H1 (cell line): Measurements from ENCODE around the gene GRAMD1B. TPM values are rescaled to one million over a fixed set of nuclear protein-coding genes. Genes with fewer than 3 reads are reported as not detected.

ENCODE experiments used
- CTCF ChIA-PET: fragments of 300-600 bp; sonication (Branson Sonifier 250); formaldehyde crosslinking; loops from one replicate; lab custom pipeline; 2021; ENCODE audit not compliant: partially characterized antibody; lab: Charles Lee
- POLR2A ChIA-PET: fragments of 300-600 bp; sonication (Branson Sonifier 250); formaldehyde crosslinking; loops from one replicate; lab custom pipeline; 2021; ENCODE audit warnings: inconsistent platforms; ENCODE audit not compliant: partially characterized antibody; lab: Charles Lee
- DNase-seq, 2 experiments: peaks; one replicate each; pipeline versions ENCODE4 v3.0.0 to v3.0.0-alpha.2; 2010 to 2022; ENCODE audit warnings: low spot score in 2 of 2, low read depth in 1 of 2, mixed read lengths in 1 of 2
- FAIRE-seq: peaks from 2 replicates; lab custom pipeline; 2011; peaks lifted over from hg19 to GRCh38; lab: Jason Lieb, UNC
- H2AFZ ChIP-seq: 2 replicates; pipeline ENCODE4 v1.8.1; 2012; ENCODE audit warnings: low read length, inconsistent platforms
- H2AK5ac ChIP-seq: 2 replicates; pipeline ENCODE4 v1.6.1; 2013; ENCODE audit warnings: low read depth, low read length
- H2BK120ac ChIP-seq: replicated peaks from 2 replicates; pipeline ENCODE3; 2013; ENCODE audit warnings: low read depth, low read length, inconsistent platforms
- H2BK12ac ChIP-seq: 2 replicates; pipeline ENCODE4 v1.6.1; 2013; ENCODE audit warnings: low read depth, low read length
- H2BK15ac ChIP-seq: 2 replicates; pipeline ENCODE4 v1.6.1; 2013; ENCODE audit warnings: low read length
- H2BK20ac ChIP-seq: 2 replicates; pipeline ENCODE4 v1.6.1; 2013; ENCODE audit warnings: low read length
- H2BK5ac ChIP-seq: 2 replicates; pipeline ENCODE4 v1.6.1; 2013; ENCODE audit warnings: low read depth, low read length
- H3K14ac ChIP-seq: 2 replicates; pipeline ENCODE4 v1.6.1; 2013; ENCODE audit warnings: inconsistent platforms; ENCODE audit not compliant: insufficient read length
- H3K18ac ChIP-seq: 2 replicates; pipeline ENCODE4 v1.6.1; 2013; ENCODE audit warnings: low read length; ENCODE audit errors: extremely low read depth
- H3K23ac ChIP-seq: 2 replicates; pipeline ENCODE4 v1.6.1; 2013; ENCODE audit warnings: inconsistent platforms; ENCODE audit not compliant: insufficient read length
- H3K23me2 ChIP-seq: 2 replicates; pipeline ENCODE4 v1.6.1; 2013; ENCODE audit warnings: low read depth, low read length
- H3K27ac ChIP-seq: 2 replicates; pipeline ENCODE4 v1.6.1; 2011; ENCODE audit warnings: low read depth, low read length, inconsistent platforms
- H3K27me3 ChIP-seq, 4 experiments: replicated peaks in 1 of 4; 1 replicate in 1 of 4; 2 replicates in 3 of 4; pipeline versions ENCODE4 v1.6.1 to v1.8.1; 2011 to 2013; ENCODE audit warnings: low read length in 3 of 4, mild to moderate bottlenecking in 3 of 4, inconsistent platforms in 2 of 4, mixed read lengths in 2 of 4, moderate library complexity in 1 of 4; ENCODE audit not compliant: control insufficient read depth in 3 of 4, insufficient read depth in 3 of 4; ENCODE audit errors: extremely low read depth in 1 of 4
- H3K36me3 ChIP-seq, 4 experiments: 2 replicates each; pipeline versions ENCODE4 v1.6.1 to v1.8.1; 2011 to 2013; ENCODE audit warnings: mild to moderate bottlenecking in 4 of 4, low read length in 3 of 4, moderate library complexity in 2 of 4, control low read depth in 1 of 4, inconsistent platforms in 1 of 4; ENCODE audit not compliant: insufficient read depth in 4 of 4, control insufficient read depth in 2 of 4
- H3K4ac ChIP-seq: replicated peaks from 2 replicates; pipeline ENCODE3; 2013; ENCODE audit warnings: low read length, low read depth, mixed read lengths, inconsistent platforms; ENCODE audit not compliant: insufficient read length
- H3K4me1 ChIP-seq, 4 experiments: replicated peaks in 1 of 4; 1 replicate in 1 of 4; 2 replicates in 3 of 4; pipeline versions ENCODE4 v1.6.1 to v1.8.1; 2011 to 2013; ENCODE audit warnings: low read length in 3 of 4, inconsistent platforms in 2 of 4, mixed read lengths in 1 of 4; ENCODE audit not compliant: insufficient read depth in 4 of 4, control insufficient read depth in 3 of 4
- H3K4me2 ChIP-seq, 2 experiments: 2 replicates each; pipeline versions ENCODE4 v1.6.1 to v1.8.1; 2011 to 2013; ENCODE audit warnings: low read depth in 2 of 2, low read length in 2 of 2, control low read depth in 1 of 2, inconsistent platforms in 1 of 2, mild to moderate bottlenecking in 1 of 2; ENCODE audit not compliant: insufficient read depth in 1 of 2
- H3K4me3 ChIP-seq, 4 experiments: fragments of 200-600, 300-600 bp in 1 of 4; sonication (generic), shearing (Covaris generic), sonication (Bioruptor Twin) in 1 of 4; 2 replicates each; pipeline versions ENCODE4 v1.5.1 to v1.8.1; 2011 to 2016; ENCODE audit warnings: low read length in 4 of 4, low read depth in 3 of 4, control low read depth in 2 of 4, inconsistent platforms in 2 of 4, mild to moderate bottlenecking in 2 of 4, mixed read lengths in 1 of 4, moderate library complexity in 1 of 4; ENCODE audit not compliant: insufficient read depth in 2 of 4; ENCODE audit errors: extremely low read depth in 1 of 4
- H3K56ac ChIP-seq: replicated peaks from 2 replicates; pipeline ENCODE3; 2013; ENCODE audit warnings: low read depth, mild to moderate bottlenecking, mixed read lengths, low read length, inconsistent platforms; ENCODE audit not compliant: insufficient read length
- H3K79me1 ChIP-seq: 2 replicates; pipeline ENCODE4 v1.6.1; 2013; ENCODE audit warnings: low read depth, low read length, control low read depth
- H3K79me2 ChIP-seq, 2 experiments: 2 replicates each; pipeline versions ENCODE4 v1.6.1 to v1.8.1; 2012 to 2013; ENCODE audit warnings: low read length in 2 of 2, mild to moderate bottlenecking in 2 of 2, inconsistent platforms in 1 of 2; ENCODE audit not compliant: insufficient read depth in 2 of 2, control insufficient read depth in 1 of 2
- H3K9ac ChIP-seq, 4 experiments: replicated peaks in 1 of 4; 1 replicate in 1 of 4; 2 replicates in 3 of 4; pipeline versions ENCODE4 v1.6.1 to v1.8.1; 2011 to 2013; ENCODE audit warnings: low read depth in 3 of 4, low read length in 3 of 4, control low read depth in 2 of 4, mild to moderate bottlenecking in 2 of 4, moderate library complexity in 2 of 4, inconsistent platforms in 1 of 4; ENCODE audit errors: extremely low read depth in 1 of 4
- H3K9me3 ChIP-seq, 2 experiments: 2 replicates each; pipeline versions ENCODE4 v1.6.1 to v1.8.1; 2012 to 2013; ENCODE audit warnings: mild to moderate bottlenecking in 2 of 2, moderate library complexity in 2 of 2, control low read depth in 1 of 2, inconsistent platforms in 1 of 2, low read depth in 1 of 2, low read length in 1 of 2, mixed read lengths in 1 of 2; ENCODE audit not compliant: insufficient read depth in 2 of 2
- H4K20me1 ChIP-seq, 2 experiments: replicated peaks in 1 of 2; 2 replicates each; pipeline versions ENCODE3 to v1.8.1; 2011 to 2013; ENCODE audit warnings: inconsistent platforms in 2 of 2, low read length in 2 of 2, mild to moderate bottlenecking in 1 of 2; ENCODE audit not compliant: insufficient read depth in 2 of 2, control insufficient read depth in 1 of 2
- H4K5ac ChIP-seq: 2 replicates; pipeline ENCODE4 v1.6.1; 2013; ENCODE audit warnings: low read length, low read depth, mixed read lengths, inconsistent platforms; ENCODE audit not compliant: insufficient read length
- H4K8ac ChIP-seq: 2 replicates; pipeline ENCODE4 v1.8.0; 2013; ENCODE audit warnings: mild to moderate bottlenecking, moderate library complexity, low read length, inconsistent platforms; ENCODE audit not compliant: insufficient read depth; ENCODE audit errors: extremely low read depth
- H4K91ac ChIP-seq: replicated peaks from 2 replicates; pipeline ENCODE3; 2013; ENCODE audit warnings: low read length, mixed read lengths, inconsistent platforms; ENCODE audit not compliant: insufficient read length
- EZH2 ChIP-seq: fragments of 200-600 bp; sonication (generic); IDR thresholded peaks from 2 replicates; pipeline ENCODE4 v1.7.1; 2012; ENCODE audit warnings: low read depth, mild to moderate bottlenecking, moderate library complexity, low read length, inconsistent platforms; ENCODE audit not compliant: severe bottlenecking
- GABPA ChIP-seq: IDR thresholded peaks from 2 replicates; pipeline ENCODE4 v1.6.1; 2011; ENCODE audit warnings: mild to moderate bottlenecking, low read length, moderate library complexity, borderline replicate concordance; ENCODE audit not compliant: insufficient read depth
- HDAC2 ChIP-seq, 2 experiments: fragments of 300-600 bp in 1 of 2; sonication (generic) in 1 of 2; IDR thresholded peaks; 2 replicates each; pipeline ENCODE4 v1.6.1; 2011 to 2012; ENCODE audit warnings: low read depth in 2 of 2, low read length in 2 of 2, mild to moderate bottlenecking in 2 of 2, moderate library complexity in 2 of 2, borderline replicate concordance in 1 of 2, inconsistent platforms in 1 of 2
- MAFK ChIP-seq: IDR thresholded peaks from 2 replicates; pipeline ENCODE4 v1.6.1; 2012; ENCODE audit warnings: low read depth, mild to moderate bottlenecking, improper control_type of control experiment, low read length
- RBBP5 ChIP-seq: IDR thresholded peaks from 2 replicates; pipeline ENCODE4 v1.7.1; 2012; ENCODE audit warnings: low read depth, mild to moderate bottlenecking, inconsistent platforms, low read length, moderate library complexity, borderline replicate concordance
- SIN3A ChIP-seq, 2 experiments: IDR thresholded peaks in 1 of 2; conservative IDR thresholded peaks in 1 of 2; 2 replicates each; pipeline ENCODE4 v1.6.1; 2011 to 2012; ENCODE audit warnings: low read length in 2 of 2, improper control_type of control experiment in 1 of 2, low read depth in 1 of 2, mild to moderate bottlenecking in 1 of 2
- SP2 ChIP-seq: IDR thresholded peaks from 2 replicates; pipeline ENCODE4 v1.6.1; 2012; ENCODE audit warnings: mild to moderate bottlenecking, low read length, inconsistent platforms
- TBP ChIP-seq: IDR thresholded peaks from 2 replicates; pipeline ENCODE4 v1.6.1; 2011; ENCODE audit warnings: low read depth, low read length, improper control_type of control experiment
- YY1 ChIP-seq: IDR thresholded peaks from 2 replicates; pipeline ENCODE4 v1.6.1; 2011; ENCODE audit warnings: low read depth, mild to moderate bottlenecking, low read length
- ZNF274 ChIP-seq: IDR thresholded peaks from 2 replicates; pipeline ENCODE4 v1.7.0; 2012; ENCODE audit warnings: low read length, borderline replicate concordance; ENCODE audit errors: extremely low read depth
- WGBS, 2 experiments: shearing (Covaris generic) in 1 of 2; methylation state at CpG; one replicate each; pipeline versions ENCODE4 v1.1.6 to v1.1.7; 2013 to 2015; ENCODE audit warnings: low lambda C conversion rate in 2 of 2, mixed read lengths in 2 of 2, inconsistent platforms in 1 of 2, low coverage in 1 of 2, missing lambda C conversion rate in 1 of 2; ENCODE audit not compliant: insufficient replicate concordance in 2 of 2, insufficient coverage in 1 of 2, insufficient read length in 1 of 2; ENCODE audit errors: extremely low coverage in 1 of 2, missing lambda C conversion rate in 1 of 2; 5-methylcytosine and 5-hydroxymethylcytosine counted together
- polyA plus RNA-seq, 7 experiments: library from polyadenylated mRNA; depleted of rRNA in 3 of 7; stranded (reverse) in 5 of 7; unstranded in 2 of 7; fragments of >200 nt in 5 of 7; fragments of 200-250 nt in 2 of 7; gene quantifications; 1 replicate in 5 of 7; 2 replicates in 1 of 7; 4 replicates in 1 of 7; pipeline versions ENCODE4 v1.2.1 to v1.2.3, GENCODE V29; 2011 to 2013; ENCODE audit warnings: missing spikeins in 2 of 7, mixed read lengths in 2 of 7
- total RNA-seq: library from RNA; stranded (reverse); fragmentation: NEBNext Ultra II Directional; extraction: Animal tissue kit (Norgen Biotek cat#: 25700); gene quantifications from 2 replicates; pipeline ENCODE4 v1.2.1, GENCODE V29; 2021
- TF ChIP-seq, protein P1 (sequence below): IDR thresholded peaks from 2 replicates; pipeline ENCODE4 v1.6.1; 2011; ENCODE audit warnings: low read depth, mild to moderate bottlenecking, low read length; ENCODE audit not compliant: insufficient read depth
- TF ChIP-seq, protein P2 (sequence below): IDR thresholded peaks from 2 replicates; pipeline ENCODE4 v1.6.1; 2012; ENCODE audit warnings: inconsistent platforms

GRAMD1B gene
- total and polyA plus RNA-seq, 2 of the 8 experiments (the other 6 are each of a cell fraction or from before 2014, with no cell fraction given): 10.1 to 21.2 TPM

DNA sequence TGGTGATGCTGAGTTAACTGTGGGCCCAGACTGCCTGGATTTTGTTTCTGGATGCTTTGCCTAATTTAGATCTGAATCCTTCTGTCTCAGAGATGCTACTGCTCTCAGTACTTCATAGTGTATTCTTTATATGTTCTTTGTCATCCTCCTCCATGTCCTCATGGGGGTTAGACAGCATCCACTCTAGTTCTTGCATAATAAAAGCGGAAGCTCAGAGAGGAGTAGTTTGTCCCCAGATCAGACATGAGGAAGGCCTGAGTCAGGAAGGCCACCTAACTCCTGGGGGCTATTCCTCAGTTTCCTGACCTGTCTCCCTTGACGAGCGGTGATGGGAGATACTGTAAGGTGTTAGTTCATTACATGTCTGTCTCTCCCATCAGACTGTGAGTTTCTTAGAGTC lies 134.2 kb downstream of the GRAMD1B start:
- Histone ChIP-seq H3K14ac (no peak overlapping the region), H2BK5ac (no peak overlapping the region), H3K4ac (no peak overlapping the region), H3K27ac (no peak overlapping the region), H4K91ac (no peak overlapping the region), H3K9ac (no peak overlapping the region), H3K36me3 (no peaks in the 10 kb centered on the region), H2BK15ac (peak overlapping the region; percentile 65; the same call in 1 of the 2 replicates), H3K4me3 (no peak overlapping the region), H3K79me1 (peaks cover 3% of the 10 kb centered on the region; the same call in 1 of the 2 replicates), H2AFZ (no peak overlapping the region), H4K20me1 (no peaks in the 10 kb centered on the region), H2BK12ac (no peak overlapping the region), H3K23ac (no peak overlapping the region), H3K4me2 (no peak overlapping the region), H2AK5ac (no peak overlapping the region), H2BK120ac (no peak overlapping the region), H3K9me3 (no peaks in the 10 kb centered on the region), H4K8ac (no peak overlapping the region), H3K18ac (no peak overlapping the region), H3K27me3 (no peaks in the 10 kb centered on the region), H3K4me1 (peaks cover 8 to 25% (median 14%) of the 10 kb centered on the region in 4 experiments), H2BK20ac (no peak overlapping the region; the same call in 1 of the 2 replicates), H3K56ac (no peak overlapping the region), H4K5ac (no peak overlapping the region), H3K23me2 (no peaks in the 10 kb centered on the region; the same call in 1 of the 2 replicates), H3K79me2 (peaks cover 3 to 4% of the 10 kb centered on the region in 2 experiments; a peak in 2 of 4 replicates)
- ChIA-PET POLR2A (no interaction called here), CTCF (interaction anchor here (0.9 to 1.9 kb wide), 3 partner anchors 10 to 16 kb away, joined by 3 to 9 read pairs (median 8); no protein-coding TSS in a partner anchor)
- FAIRE-seq (no peak), DNase-seq (no peak)
- WGBS, 2 experiments: 89% methylated on average over 3 of the region's 3 CpGs; no CpG with 5 or more reads in 1 of the 2 experiments
- TF ChIP-seq YY1: no peak
- TF ChIP-seq, protein P1, sequence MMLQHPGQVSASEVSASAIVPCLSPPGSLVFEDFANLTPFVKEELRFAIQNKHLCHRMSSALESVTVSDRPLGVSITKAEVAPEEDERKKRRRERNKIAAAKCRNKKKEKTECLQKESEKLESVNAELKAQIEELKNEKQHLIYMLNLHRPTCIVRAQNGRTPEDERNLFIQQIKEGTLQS: no peak
- TF ChIP-seq SP2: no peak
- TF ChIP-seq, protein P2, sequence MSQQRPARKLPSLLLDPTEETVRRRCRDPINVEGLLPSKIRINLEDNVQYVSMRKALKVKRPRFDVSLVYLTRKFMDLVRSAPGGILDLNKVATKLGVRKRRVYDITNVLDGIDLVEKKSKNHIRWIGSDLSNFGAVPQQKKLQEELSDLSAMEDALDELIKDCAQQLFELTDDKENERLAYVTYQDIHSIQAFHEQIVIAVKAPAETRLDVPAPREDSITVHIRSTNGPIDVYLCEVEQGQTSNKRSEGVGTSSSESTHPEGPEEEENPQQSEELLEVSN: no peak
- no peak for TF ChIP-seq EZH2
- no peak for TF ChIP-seq HDAC2 (IDR thresholded peaks at IDR 0.05; ENCODE audit: borderline replicate concordance in 1 of 2, low read depth in 2 of 2, low read length in 2 of 2)
- no peak for TF ChIP-seq RBBP5
- TF ChIP-seq MAFK: no peak
- TF ChIP-seq ZNF274: no peak
- TF ChIP-seq SIN3A (conservative IDR thresholded peaks at IDR 0.05 in 1 of 2, IDR thresholded peaks at IDR 0.05 in 1 of 2; ENCODE audit: low read depth in 1 of 2, low read length in 2 of 2): no peak
- TF ChIP-seq GABPA: no peak
- TF ChIP-seq TBP: no peak
